ENCODE data around the gene SPARCL1. TPM values are rescaled to one million over a fixed set of nuclear protein-coding genes. Genes with fewer than 3 reads are reported as not detected.

SPARCL1 gene
- total RNA-seq, 4 donors from 2014 or later: 438 to 1,726 (median 559) TPM

- TF ChIP-seq CTCF (IDR thresholded peaks at IDR 0.05): no peak
- ATAC-seq (ENCODE audit: low FRiP score): peak; percentile 41
- no peak for DNase-seq (ENCODE audit: low spot score)
Observed at GRCh38 chr4:87521757-87522374, 7.3 kb downstream of the SPARCL1 start.

GRCh38 chr4:87521319-87521718, 7.9 kb downstream of the SPARCL1 start:
- no peak for TF ChIP-seq CTCF (IDR thresholded peaks at IDR 0.05)
- DNase-seq (ENCODE audit: low spot score) (no peak), ATAC-seq (ENCODE audit: low FRiP score) (no peak)

GRCh38 chr4:87517621-87518020, 11.6 kb downstream of the SPARCL1 start:
- no peak for TF ChIP-seq CTCF (IDR thresholded peaks at IDR 0.05)
- ATAC-seq (ENCODE audit: low FRiP score) (no peak), DNase-seq (ENCODE audit: low spot score) (no peak)

- DNase-seq (ENCODE audit: low spot score) (no peak), ATAC-seq (ENCODE audit: low FRiP score) (peak; percentile 42)
- no peak for TF ChIP-seq CTCF (IDR thresholded peaks at IDR 0.05)
Observed at GRCh38 chr4:87516683-87517082, 12.5 kb downstream of the SPARCL1 start.

- TF ChIP-seq CTCF (IDR thresholded peaks at IDR 0.05): no peak
- DNase-seq (ENCODE audit: low spot score) (no peak), ATAC-seq (ENCODE audit: low FRiP score) (no peak)
Observed at GRCh38 chr4:87512400-87512799, 16.8 kb downstream of the SPARCL1 start.

- no peak for ATAC-seq (ENCODE audit: low FRiP score)
- DNase-seq (ENCODE audit: low spot score): no peak
Observed at GRCh38 chr4:87511500-87511899, 17.7 kb downstream of the SPARCL1 start.

More at GRCh38 chr4:87511500-87511899, 17.7 kb downstream of the SPARCL1 start:
- TF ChIP-seq CTCF (IDR thresholded peaks at IDR 0.05): no peak
